GM12801 (cell line): ENCODE data around the gene DICER1.

ENCODE experiments used
- TF ChIP-seq, protein P1 (sequence below): IDR thresholded peaks from one replicate; pipeline ENCODE4 v1.5.1; 2011; ENCODE audit warnings: control low read depth; ENCODE audit not compliant: insufficient read length; ENCODE audit errors: extremely low read depth

DICER1 gene

GRCh38 chr14:95196826-95197545 is 39.7 kb upstream of the DICER1 start:
- TF ChIP-seq, protein P1, sequence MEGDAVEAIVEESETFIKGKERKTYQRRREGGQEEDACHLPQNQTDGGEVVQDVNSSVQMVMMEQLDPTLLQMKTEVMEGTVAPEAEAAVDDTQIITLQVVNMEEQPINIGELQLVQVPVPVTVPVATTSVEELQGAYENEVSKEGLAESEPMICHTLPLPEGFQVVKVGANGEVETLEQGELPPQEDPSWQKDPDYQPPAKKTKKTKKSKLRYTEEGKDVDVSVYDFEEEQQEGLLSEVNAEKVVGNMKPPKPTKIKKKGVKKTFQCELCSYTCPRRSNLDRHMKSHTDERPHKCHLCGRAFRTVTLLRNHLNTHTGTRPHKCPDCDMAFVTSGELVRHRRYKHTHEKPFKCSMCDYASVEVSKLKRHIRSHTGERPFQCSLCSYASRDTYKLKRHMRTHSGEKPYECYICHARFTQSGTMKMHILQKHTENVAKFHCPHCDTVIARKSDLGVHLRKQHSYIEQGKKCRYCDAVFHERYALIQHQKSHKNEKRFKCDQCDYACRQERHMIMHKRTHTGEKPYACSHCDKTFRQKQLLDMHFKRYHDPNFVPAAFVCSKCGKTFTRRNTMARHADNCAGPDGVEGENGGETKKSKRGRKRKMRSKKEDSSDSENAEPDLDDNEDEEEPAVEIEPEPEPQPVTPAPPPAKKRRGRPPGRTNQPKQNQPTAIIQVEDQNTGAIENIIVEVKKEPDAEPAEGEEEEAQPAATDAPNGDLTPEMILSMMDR: no peak

DNA sequence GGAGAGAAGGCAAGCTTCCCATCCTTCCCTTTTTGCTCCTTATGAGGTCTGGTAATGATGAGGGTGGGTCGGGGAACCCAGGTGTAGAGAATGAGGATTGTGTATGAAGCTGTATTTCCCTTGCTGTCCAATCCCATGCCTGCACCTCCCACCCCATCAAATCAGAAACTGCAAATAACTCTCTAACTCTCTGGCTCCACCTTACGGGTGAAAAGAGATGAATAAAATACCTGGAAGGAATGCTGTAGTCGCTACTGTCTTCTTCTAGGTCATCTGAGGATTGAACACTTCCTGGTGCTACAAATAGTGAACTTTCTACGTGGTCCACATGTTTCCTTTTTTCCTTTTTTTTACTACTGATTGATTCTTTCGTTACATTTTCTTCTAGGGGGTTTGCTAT is 38.9 kb upstream of the DICER1 start:
- TF ChIP-seq, protein P1: no peak

DNA sequence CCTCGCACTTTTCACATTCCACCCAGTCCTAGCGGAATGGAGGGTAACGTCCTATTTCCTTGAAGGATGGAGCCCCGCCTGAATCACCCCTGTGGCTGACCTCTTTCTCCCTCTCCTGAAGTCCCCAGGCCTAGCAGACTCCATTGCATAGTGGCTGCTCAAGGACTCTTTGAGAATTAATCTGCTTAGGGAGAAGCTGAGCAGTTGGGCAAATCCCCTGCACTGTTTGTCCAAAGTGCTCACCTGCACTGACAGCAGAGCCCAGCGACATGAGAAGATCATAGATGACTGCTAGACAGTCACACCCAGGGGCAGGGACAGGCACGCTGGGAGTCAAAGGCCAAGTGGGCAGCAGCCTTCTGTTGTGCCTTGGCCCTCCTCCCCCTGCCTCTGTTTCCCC is 37.7 kb upstream of the DICER1 start:
- TF ChIP-seq, protein P1: no peak

DNA sequence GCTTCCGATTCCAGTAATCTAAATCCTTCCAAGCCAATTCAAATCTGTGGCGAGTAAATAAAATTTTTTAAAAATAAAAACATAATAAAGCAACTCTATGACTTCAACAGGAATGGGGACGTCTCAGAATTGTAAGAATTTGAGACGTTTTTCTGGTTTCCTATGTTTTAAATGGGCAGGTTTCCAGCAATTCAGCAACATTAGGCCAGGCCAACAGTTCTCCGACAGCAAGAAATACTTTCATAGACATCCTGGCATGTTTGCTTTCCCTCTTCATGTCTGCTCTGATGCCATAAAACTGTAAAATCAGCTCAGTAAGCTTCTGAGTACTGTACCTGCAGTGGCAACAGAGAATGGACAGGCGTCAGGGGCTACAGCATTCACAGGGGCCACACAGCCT is 35.8 kb upstream of the DICER1 start:
- TF ChIP-seq, protein P1: no peak

- TF ChIP-seq, protein P1: no peak
Observed at GRCh38 chr14:95192311-95192710, 35.0 kb upstream of the DICER1 start.

DNA sequence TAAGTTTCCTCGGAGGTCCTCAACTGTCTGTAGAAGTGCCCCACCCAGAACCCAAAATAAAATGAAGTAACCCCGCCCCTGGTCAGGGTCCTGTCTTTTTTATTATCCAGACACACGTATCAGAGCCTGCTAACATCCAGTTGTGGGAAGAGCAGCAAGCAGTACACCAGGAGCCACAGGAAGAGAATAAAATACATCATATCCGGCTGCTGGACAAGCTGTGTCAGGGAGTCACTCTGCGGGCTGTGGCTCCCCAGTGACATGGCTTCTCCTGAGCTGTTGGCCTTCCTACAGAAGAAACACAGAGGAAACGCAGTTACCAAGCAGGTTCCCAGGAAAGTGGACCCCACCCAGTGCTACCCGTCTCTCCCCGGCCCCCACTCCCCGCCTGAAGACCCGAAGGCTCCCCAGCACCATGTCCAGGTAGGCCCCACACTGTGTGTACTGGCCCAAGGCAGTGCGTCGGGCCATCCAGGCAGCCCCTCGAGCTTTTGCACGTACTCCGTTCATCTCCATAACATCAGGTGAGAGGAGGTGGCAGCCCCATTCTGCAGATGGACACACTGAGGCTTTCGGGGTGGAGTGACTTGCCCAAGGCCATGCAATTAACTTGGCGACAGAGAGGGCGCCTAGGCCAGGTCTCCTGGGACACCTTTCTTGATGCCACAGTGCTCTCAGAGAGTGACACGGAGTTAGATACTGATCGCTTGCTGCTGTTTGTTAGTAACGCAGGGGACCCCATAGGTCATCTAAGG is 34.3 kb upstream of the DICER1 start:
- TF ChIP-seq, protein P1: no peak

DNA sequence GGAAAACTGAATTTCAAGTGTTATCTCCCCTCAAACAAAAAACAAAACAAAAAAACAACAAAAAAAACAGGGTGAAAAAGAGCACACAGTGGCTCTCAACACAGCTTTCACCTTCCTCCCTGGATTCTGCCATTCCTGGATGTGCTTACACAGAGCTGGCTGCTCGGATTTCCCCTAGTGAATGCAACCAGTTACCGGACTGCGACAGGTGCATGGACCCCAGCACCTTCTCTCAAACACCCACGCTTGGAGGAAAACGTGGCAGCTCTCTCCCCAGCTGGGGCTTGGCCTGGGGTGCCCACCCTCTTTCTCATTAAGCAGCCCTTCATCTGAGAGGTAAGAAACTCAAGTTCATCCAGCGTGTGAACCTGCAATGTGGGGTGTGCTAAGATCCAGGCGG is 33.5 kb upstream of the DICER1 start:
- TF ChIP-seq, protein P1: no peak
